ENCODE results near the gene SIM2.

- TF ChIP-seq REST (IDR thresholded peaks at IDR 0.05; ENCODE audit: insufficient read depth in 1 of 2, low read depth in 2 of 2, low read length in 2 of 2) (no peak), POLR2AphosphoS5 (IDR thresholded peaks at IDR 0.05; ENCODE audit: low read depth, low read length) (no peak), FOXP2 (optimal IDR thresholded peaks at IDR 0.05; ENCODE audit: borderline replicate concordance, extremely low read depth, extremely low read length, insufficient read depth) (no peak)
These were observed 39.7 kb downstream of the SIM2 start for GRCh38 chr21:36738489-36739126.

All from PFSK-1 (cell line).